HepG2 (cell line): Measurements from ENCODE around the gene ANAPC5. TPM values are rescaled to one million over a fixed set of nuclear protein-coding genes. Genes with fewer than 3 reads are reported as not detected.

Experiments
- ASH2L ChIP-seq: fragments of 300-600, 200-600 bp; sonication (generic); IDR thresholded peaks from 2 replicates; pipeline ENCODE4 v1.7.0; 2017; ENCODE audit warnings: low read depth, mild to moderate bottlenecking, moderate library complexity, mixed read lengths, low read length; ENCODE audit not compliant: insufficient read length
- HES4 ChIP-seq: sonication (generic); formaldehyde crosslinking; IDR thresholded peaks from 2 replicates; pipeline ENCODE4 v1.9.0; 2021; ENCODE audit warnings: mild to moderate bottlenecking, missing genetic modification reagents, borderline replicate concordance
- KDM2A ChIP-seq: sonication (generic); formaldehyde crosslinking; IDR thresholded peaks from 2 replicates; pipeline ENCODE4 v1.4.0; 2020; ENCODE audit warnings: low read depth, missing genetic modification reagents, borderline replicate concordance
- MYPOP ChIP-seq: sonication (generic); formaldehyde crosslinking; IDR thresholded peaks from 2 replicates; pipeline ENCODE4 v1.8.1; 2023; ENCODE audit warnings: mild to moderate bottlenecking, moderate library complexity, missing genetic modification reagents
- NR0B2 ChIP-seq: sonication (generic); formaldehyde crosslinking; IDR thresholded peaks from 2 replicates; pipeline ENCODE4 v1.4.0; 2020; ENCODE audit warnings: mild to moderate bottlenecking, missing genetic modification reagents
- PTBP1 ChIP-seq: fragments of 200-400 bp; formaldehyde crosslinking; IDR thresholded peaks from 2 replicates; pipeline ENCODE4 v1.6.1; 2018; ENCODE audit warnings: low read length, low read depth; ENCODE audit not compliant: poor library complexity, severe bottlenecking
- ZNF274 ChIP-seq: sonication (generic); formaldehyde crosslinking; IDR thresholded peaks from 2 replicates; pipeline ENCODE4 v1.5.1; 2020; ENCODE audit warnings: mild to moderate bottlenecking, missing genetic modification reagents
- ZNF318 ChIP-seq: sonication (generic); formaldehyde crosslinking; IDR thresholded peaks from 2 replicates; pipeline ENCODE4 v1.4.0; 2020; ENCODE audit warnings: mild to moderate bottlenecking, missing genetic modification reagents
- ZNF589 ChIP-seq: sonication (generic); formaldehyde crosslinking; conservative IDR thresholded peaks from 2 replicates; pipeline ENCODE4 v1.8.0; 2022; ENCODE audit warnings: mild to moderate bottlenecking, moderate library complexity, missing genetic modification reagents
- ZNF768 ChIP-seq: sonication (generic); formaldehyde crosslinking; IDR thresholded peaks from 2 replicates; pipeline ENCODE4 v1.4.0; 2020; ENCODE audit warnings: missing genetic modification reagents
- polyA plus RNA-seq, 8 experiments: library from polyadenylated mRNA; depleted of rRNA in 3 of 8; stranded (reverse) in 7 of 8; unstranded in 1 of 8; fragments of >200 nt; fragmentation: Illumina TruSeq in 4 of 8; extraction: Trizol in 4 of 8; gene quantifications; 2 replicates each; pipeline versions ENCODE4 v1.2.1 to v1.2.3, GENCODE V29; 2011 to 2016; ENCODE audit warnings: low read depth in 4 of 8, missing spikeins in 1 of 8, mixed read lengths in 1 of 8; ENCODE audit not compliant: insufficient read depth in 1 of 8
- total RNA-seq, 5 experiments: library from RNA; depleted of rRNA; stranded (reverse); fragments of >200 nt; fragmentation: Illumina TruSeq; extraction: Trizol; gene quantifications; 2 replicates each; pipeline ENCODE4 v1.2.3, GENCODE V29; 2016; ENCODE audit warnings: low read depth in 1 of 5

The ANAPC5 gene
- total and polyA plus RNA-seq, 2 of the 13 experiments (the other 11 are each of a cell fraction or from before 2014, with no cell fraction given), result 146 to 161 TPM

- TF ChIP-seq HES4 (CRISPR knock-in tag) (0 out of 2 replicates have a peak, but pooled peaks have one; percentile 69), PTBP1 (no peak), NR0B2 (CRISPR knock-in tag) (0 out of 2 replicates have a peak, but pooled peaks have one; percentile 27), ZNF768 (CRISPR knock-in tag) (peak; percentile 52; the same call in 1 of the 2 replicates), MYPOP (peak; percentile 74), ZNF318 (no peak), KDM2A (CRISPR knock-in tag) (peak; percentile 12; the same call in 1 of the 2 replicates), ASH2L (no peak), ZNF274 (CRISPR knock-in tag) (peak; percentile 86), ZNF589 (CRISPR knock-in tag) (no peak)
These were observed 48.3 kb upstream of the ANAPC5 start (continued) for GRCh38 chr12:121400332-121401139.
